Esophagus muscularis mucosa (tissue), 3 donors: ENCODE measurements around the gene MAP3K14.

Experiments used
- CTCF ChIP-seq, 3 experiments: fragments of 200-600 bp in 2 of 3; fragments of 450-650 bp in 1 of 3; sonication (generic) in 2 of 3; IDR thresholded peaks; one replicate each; pipeline ENCODE4 v1.5.1; 2017 to 2019; ENCODE audit warnings: antibody characterized with exemption in 3 of 3, mild to moderate bottlenecking in 2 of 3, moderate library complexity in 1 of 3
- POLR2AphosphoS5 ChIP-seq, 2 donors: sonication (generic); formaldehyde crosslinking; IDR thresholded peaks; one replicate each; pipeline ENCODE4 v1.6.1; 2017; ENCODE audit warnings: antibody characterized with exemption in 2 of 2

GRCh38 chr17:45265821-45266220, 51.0 kb downstream of the MAP3K14 start:
- TF ChIP-seq CTCF (IDR thresholded peaks at IDR 0.05) (no peak), POLR2AphosphoS5 (IDR thresholded peaks at IDR 0.05) (no peak)
